ENCODE data around the gene SERPINB1.
"Not testable (repeated sequence)": the region's sequence is repeated elsewhere in the genome, so short reads cannot be mapped to it uniquely, and the experiment has no call there.

SERPINB1 gene

DNA sequence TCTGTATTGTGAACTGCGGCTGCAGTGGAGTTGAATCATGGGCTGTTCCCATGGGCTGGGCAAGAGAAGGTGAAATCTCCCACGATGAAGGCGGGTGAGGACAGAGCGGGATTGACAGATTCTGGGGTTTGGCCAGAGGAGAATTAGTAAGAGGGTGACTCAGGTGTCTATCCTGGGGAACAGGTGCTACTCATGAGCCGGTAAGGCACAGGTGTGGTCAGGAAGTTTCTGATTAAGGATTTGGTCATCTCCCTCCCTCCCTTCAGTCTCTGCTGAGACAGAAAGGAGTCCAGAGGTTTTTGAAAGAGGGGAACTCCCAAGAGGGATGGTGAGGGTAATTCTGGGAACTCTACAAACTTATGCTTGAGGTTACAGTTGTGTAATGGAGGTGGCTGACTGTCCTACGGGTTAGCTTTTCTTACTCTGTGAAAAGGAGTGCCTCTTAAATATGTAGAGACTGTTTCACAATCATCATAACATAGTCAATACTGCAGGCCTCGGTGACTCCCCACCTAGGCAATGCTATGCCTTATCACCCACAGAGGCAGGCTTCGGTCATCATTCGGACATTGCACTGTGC, 31.5 kb downstream of the SERPINB1 start:
- no peak for DNase-seq

DNA sequence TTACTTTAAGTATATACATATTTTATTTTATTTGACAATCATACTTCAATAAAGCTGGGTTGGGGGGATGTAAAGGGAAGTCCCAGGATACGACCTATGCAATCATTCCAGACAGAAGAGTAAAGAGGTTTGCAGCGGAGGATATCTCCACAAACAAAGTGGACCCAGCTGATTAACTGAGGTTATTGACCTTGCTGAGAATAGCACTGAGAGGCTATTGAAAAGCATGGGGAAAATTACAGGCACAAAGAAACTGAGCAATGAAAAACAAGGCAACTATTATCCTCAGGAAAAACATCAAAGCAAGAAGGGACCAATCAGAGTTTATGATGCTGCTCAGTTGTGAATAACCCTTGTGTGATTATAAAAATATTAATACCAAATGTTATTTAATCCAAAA, 32.6 kb downstream of the SERPINB1 start:
- DNase-seq, result no peak

DNA sequence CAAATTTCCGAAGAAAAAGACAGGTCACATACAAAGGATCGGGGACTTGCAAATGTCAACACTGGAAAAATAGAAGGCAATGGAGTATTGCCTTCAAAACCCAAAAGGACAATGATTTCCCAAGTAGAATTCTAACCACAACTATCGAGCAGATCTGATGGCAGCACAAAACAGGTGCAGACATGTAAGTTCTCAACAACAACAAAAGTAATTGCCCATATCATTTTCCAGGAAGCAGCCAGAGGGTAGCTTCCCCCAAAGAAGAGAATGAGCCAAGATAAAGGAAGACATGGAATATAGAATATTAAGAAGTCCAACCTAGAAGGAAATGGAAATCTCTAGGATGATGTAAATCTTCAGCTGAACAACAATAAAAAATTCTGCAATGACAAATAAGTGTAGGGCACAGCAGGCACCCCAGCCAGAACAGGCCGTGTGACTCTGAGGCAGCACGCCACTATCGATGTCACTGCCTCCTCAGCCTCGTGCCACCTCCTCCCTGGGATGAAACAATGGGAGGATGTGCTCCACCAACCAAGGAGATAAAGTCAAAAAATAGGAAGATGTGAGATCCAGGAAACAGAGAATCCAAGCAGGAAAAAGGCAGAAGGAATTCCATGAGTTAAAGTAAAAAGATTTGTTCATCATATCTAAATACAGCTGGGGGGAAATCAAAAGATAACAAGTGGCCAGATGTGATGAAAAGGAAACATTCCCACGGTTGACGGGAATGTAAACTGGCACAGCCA, 34.1 kb downstream of the SERPINB1 start:
- DNase-seq, result no peak

DNA sequence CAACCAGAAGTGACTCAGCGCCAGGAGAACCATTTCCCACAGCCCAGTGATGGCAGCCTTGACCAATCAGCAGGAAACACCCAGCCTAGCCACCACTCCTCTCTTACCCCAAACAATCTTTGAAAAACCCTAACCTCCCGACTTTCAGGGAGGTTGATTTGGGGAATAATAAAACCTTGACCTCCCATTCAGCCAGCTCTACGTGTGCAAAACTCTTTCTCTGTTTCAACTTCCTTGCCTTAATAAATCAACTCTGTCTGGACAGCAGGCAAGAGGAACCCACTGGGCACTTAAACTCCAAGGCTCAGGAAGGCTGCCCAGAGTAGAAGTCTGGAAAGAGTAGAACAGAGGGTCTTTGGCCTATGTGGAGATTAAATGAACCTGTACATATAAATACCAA, 35.0 kb downstream of the SERPINB1 start:
- DNase-seq, result no peak

DNA sequence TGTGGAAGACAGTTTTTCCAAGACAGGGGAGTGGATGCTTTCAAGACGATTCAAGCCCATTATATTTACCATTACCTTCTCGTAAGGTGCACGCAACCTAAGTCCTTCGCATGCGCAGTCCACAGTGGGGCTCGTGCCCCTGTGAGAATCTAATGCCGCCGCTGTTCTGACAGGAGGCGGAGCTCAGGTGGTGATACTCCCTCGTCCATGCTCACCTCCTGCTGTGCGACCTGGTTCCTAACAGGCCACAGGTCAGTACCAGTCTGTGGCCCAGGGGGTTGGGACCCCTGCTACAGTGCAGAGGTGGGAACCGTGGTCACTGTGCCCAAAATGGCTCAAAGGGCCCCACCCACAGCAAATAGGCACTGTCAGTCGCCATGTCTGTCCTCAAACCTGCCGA, 36.6 kb downstream of the SERPINB1 start:
- DNase-seq, result no peak

DNA sequence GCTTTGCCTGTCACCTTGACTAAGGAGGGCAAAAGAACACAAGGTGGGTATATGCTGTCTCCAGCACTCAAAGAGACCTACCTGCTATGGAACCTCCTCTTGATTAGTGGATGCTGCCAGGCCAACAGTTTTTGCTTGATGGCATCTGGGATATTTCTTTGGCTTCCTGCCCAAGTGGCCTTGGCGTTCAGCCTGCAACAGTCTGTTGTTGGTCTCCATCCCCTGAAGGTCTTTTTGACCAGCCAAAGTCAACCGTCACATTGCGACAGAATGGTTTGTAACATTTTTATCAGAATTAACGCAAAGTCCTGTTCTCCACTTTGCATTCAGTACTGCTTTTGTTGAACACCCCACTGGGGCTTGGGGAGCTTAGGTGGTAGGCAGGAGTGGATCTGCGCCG, 37.1 kb downstream of the SERPINB1 start:
- DNase-seq, result no peak

DNA sequence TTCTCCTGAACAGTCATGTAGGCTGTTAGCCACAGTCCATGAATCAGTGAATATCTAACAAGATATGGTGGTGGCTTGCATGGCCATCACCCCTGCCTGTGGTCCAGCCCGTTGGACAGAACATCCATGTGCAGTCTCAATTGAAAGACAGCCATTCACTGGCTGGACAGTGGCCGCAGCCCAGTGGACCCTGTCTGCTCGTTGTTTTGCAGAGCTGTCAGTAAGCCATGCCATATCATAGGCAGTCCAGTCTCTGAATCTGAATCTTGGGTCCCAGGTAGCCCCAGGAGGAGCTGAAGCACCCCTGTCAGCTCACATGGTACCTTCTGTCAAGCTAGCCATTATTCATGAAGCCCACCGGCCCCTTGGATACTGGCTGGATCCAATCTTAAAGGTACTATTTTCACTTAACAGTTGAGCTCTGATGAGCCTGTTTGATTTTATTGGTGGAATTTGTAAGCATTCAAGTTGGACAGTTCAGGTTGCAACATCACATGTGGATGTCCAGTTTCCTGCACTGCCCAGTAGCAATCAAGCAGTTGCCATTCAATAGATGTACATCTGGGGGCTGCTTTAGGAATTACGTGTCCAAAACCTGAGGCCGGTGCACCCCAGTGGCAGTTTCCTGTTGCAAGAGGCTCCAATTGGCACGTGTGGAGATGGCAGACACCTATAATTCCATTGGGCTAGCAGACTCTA, 37.8 kb downstream of the SERPINB1 start:
- no peak for DNase-seq

DNA sequence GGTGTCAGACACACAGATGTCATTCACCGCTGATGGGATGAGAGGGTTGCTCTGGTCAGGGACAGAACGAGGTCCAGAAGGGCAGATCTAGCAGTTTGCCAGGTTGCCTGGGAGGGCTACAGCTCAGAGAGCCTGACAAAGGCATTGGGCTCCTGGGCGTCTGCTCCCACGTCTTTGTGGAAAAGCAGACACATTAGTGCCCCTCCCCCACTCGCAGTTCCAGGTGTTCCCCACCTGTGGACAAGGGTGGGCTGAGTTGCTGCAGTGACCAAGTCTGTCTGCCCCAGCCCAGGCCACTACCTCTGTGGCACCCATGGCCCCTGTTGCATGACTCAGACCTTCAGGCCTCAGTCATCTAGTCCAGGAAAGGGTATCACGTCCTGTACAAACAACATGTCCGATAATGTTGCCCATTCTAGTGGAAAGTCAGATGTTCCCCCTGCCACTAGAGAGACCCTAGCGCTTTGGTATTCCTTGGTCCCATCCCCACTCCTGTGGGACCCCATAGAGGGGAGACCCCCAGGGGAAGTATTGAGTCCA, 39.1 kb downstream of the SERPINB1 start:
- DNase-seq, result no peak

DNA sequence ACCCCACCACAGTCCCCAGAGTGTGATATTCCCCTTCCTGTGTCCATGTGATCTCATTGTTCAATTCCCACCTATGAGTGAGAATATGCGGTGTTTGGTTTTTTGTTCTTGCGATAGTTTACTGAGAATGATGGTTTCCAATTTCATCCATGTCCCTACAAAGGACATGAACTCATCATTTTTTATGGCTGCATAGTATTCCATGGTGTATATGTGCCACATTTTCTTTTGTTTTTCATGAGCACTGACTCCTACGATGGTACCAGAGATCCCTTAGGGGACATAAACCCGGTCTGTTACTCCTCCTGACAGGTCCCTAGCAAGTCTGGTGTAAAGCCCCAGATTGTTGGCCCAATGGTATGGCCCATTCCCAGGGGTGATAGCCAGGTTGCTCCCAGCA, 40.0 kb downstream of the SERPINB1 start:
- not testable (repeated sequence) for DNase-seq

DNA sequence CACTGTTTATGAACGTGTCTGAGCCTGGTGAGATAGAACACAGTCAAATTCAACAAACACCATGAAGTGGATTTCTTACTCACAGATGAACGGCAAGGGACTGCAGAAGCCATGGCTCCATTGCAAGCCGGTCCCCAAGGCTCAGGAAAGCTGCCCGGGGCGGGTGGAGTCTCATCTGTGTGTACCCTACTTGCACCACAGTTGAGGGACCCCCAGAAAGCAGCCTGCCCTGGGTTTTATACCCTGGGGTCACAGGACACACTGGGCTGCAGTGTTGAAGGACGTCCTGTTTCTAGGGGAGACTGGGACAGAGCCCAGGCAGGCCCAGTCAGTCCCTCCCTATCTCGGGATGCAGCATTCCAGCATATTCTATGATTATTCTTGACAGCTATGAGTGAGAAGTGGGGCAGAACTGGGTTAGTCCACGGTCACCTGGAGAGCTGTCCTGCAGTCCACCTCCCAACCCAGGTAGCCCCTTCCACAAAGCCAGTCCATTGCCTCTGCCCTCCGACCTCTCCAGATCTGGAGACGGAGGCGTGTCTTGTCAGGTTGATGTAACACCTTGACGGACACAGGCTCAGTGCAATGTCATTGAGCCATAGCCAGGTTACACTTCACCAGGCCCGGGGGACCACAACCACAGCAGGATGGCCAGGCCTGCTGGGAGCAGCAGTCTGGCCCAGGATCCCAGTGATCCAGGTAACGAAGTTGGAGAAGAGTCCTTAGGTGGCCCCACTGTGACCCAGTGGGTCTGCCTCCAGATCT, 40.9 kb downstream of the SERPINB1 start:
- DNase-seq, result no peak

DNA sequence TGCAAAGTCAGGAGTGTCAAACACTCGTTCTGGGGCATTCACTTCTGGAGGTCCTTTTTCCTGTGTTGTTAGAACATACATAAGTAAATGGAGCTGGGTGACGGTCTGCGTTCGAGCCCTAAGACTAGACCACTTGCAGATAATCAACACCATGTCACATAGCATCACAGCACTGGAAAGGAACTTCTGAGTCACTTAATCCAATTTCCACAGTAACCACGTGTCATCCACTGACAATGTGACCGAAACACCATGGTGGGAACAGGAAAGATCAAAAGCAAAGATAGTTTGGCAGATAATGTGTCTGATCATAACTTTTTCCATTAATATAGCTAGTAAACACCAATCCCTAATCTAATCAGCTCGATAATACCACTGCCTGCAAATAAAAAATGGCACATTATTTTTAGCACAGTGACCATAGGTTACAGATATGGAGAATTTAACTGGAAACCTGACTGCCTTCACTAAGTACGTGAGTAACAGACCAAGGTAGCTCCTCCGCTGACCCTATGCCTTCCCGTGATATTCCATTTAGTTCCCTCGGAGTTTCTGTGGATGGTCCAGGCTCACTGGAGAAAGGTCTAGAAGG, 41.6 kb downstream of the SERPINB1 start:
- DNase-seq, result no peak

DNA sequence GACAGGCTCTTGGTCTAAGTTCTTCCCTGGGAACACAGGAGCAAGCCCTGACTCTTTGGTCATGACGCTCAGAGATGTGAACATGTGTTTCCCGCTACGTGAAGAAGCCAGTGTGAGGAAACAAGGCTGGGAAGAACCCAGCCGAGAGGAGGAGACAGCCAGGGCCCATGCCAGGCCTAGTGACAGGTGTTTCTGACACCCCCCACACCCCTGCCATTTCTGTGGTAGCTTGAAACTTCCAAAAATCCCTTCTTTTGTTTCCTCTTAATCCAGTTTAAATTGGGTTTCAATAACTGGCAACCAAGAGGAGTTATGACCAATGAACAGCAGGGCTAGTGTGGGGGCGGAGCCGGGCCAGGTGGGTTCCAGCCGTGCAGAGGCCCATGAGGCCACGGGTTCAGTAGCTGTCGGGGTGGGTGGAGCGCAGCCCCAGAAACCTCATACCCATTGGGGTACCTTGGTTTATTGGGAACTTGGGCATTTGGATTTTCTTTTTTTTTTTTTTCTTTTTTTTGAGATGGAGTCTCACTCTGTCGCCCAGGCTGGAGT, 43.0 kb downstream of the SERPINB1 start:
- DNase-seq, result no peak

DNA sequence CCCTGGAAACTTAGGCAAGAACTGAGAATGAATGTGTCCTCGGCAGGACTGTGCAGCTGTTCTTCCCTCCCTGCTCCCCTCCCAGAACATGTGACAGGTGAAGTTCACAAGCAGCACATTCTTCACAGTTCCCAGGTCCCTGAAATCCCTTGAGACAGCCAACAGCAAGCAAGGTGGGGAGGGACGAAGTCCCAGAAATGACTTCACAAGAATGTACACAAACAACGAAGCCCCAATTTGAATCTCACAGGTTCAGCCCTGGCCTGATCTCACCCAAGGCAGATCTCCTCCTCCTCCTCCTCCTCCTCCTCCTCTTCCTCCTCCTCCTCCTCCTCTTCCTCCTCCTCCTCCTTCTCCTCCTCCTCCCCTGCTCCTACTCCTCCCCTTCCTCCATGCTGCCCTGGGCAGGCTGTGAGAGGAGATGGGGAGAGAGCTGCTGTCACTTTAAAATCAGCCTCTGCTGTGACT, 44.1 kb downstream of the SERPINB1 start:
- DNase-seq, result no peak

DNA sequence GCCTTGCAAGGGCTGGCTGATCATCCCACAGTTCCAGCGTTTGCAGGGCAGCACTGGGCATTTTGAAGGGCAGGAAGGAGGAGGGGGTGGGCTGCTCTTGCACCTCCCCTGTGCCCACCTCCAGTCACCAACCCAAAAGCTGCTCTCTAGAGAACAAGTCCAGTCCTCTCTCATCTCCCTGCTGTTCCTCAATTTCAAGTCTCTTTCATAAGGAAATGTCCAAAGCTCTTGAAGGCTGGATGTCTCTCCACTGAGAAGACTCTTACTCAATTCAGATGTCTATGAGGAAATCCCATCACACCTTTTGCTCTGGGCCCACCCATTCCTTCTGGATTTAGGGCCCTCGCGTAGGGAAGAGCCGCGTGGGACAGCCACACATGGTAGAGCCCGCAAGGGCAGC, 44.8 kb downstream of the SERPINB1 start:
- no peak for DNase-seq

DNA sequence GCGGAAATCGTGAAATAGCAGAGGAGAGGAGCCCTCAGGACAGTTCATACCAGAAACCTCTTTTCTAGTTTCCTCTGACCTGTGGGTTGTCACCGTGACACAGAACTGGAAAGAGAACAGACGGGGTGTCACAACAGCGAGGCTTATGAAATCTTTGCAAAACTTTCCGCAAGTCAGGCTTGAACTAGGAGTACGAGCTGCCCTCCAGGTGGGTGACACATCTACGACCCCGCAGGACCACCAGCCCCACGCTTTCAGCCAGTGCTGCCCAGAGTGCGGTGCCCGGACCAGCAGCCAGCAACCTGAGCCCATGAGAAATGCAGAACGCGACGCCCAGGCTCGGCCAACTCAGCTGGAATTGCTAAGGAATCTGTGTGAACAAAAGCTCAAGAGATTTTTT, 45.7 kb downstream of the SERPINB1 start:
- DNase-seq, result no peak

DNA sequence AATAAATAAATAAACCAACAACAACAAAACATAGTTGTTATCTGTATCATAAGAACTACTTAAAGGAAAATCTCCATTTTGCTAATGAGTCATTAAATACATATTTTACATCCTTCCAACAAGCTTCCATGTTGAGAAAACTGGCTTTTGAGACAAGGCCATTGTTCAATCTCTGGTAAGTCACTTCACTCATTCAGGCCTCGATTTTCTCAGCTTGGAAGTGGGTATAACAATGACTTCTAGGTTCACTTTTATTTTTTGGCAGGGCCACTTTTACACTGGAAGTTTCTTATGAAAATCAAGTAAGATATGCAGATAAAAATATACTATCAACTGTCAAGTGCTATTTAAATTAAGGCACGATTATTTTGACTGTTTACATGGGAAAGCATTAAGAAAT, 46.5 kb downstream of the SERPINB1 start:
- no peak for DNase-seq

DNA sequence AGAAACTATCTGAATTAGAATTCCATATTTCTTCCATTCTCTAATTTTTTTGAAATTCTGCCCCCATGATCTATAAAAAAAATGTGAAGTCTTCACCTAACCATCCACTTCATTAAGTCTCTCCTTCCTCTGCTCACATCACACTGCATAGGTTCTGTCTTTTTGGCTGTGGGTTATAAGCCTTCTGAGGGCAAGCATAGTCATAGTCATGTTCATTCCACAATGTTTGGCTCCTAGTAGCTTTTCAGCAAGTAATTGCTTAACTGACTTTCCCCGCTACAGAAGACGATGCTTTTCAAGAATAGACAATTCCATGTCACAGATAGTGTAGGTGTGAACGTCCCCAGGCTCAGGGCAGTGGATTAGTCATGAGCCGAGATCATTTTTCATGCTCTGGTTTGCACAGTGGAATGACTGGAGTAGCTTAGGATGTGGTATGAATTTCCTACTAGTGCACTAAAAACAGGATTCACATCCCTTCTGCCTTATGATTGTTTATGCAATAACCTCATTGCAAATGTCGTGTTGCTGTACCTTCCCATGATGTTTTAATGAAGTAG, 47.4 kb downstream of the SERPINB1 start:
- DNase-seq, result no peak

DNA sequence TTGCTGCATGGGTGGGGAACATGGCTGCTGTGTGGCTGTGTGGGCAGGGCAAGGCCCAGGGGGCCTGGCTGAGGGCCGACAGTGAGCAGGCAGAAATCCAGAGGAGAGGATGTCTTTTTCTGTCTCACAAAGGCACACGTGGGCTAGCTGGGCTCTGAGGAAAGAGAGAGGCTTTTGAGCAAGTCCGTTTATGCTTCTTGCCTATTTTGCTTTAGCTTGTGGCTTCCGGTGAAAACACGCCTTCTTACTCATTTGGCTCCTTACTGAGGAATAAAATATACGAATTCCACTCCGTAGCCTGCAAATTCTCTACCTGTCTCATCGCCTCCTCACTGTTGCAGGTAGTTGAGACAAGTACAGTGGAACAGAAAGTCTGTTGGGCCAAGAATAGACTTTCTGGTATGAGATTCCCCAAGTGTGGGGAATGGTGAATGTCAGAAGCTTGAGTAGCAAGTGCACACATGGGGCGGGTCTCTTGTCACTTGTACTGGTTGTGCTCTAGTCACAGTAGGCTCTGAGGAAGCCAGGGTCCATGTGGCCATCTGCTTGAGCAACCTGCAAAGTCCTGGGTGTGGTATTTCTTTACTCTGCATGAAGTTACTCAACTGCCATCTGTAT, 48.0 kb downstream of the SERPINB1 start:
- no peak for DNase-seq

DNA sequence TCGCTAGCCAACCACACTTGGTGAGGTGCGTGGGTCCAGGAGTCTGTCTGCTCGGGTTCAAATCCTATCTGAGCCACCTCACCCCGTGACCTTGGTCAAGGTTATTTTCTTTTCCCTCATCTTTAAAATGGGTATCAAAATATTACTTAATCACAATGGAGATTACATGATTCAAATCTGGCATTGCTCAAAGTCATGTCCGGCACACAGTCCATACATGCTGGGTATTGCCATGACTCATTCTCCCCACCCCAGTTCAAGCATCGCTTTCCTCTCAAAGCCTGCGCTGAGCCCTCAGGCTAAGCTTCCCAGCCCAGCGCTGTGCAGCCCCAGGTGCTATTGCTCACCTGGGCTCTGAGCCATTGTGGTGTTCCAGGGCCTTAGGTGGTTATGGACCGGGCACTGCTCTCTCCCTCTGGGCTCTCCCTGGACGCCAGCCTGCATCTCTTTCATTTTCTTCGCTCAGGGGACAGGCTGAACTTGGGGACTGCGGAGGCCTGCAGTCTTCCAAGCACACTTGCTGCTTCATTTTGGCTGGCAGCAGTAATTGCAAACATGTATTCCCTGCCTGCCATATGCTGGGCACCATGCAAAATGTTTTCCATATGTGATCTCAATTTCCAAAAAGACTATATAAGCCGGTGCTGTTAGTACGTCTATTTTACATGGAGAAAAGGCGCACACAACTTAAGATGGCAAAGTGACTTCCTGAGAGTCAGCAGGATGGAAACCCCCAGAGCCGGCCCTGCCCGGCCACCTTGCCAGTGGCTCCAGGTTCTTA, 49.1 kb downstream of the SERPINB1 start:
- DNase-seq, result no peak

DNA sequence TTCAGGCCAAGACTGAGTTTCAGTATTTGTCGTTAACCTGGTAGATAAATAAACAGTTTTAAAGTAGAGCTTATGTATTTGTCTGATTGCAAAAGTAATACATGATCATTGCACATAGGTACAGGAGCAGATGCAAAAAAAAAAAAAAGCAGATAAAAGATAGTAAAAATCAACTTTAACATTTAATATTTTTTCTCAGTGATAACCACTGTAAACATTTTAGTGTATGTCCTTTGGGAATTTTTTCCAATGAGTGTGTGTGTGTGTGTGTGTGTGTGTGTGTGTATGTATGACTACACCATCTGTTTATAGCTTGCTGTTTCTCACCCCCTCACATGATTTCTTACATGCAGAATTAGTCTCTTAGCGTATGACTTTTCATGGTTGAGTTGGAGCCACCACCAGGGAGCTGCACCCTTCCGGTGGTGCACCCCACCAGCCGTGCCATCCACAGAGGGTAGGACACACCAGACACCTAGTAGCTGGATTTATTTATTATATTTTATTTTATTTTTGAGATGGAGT, 50.2 kb downstream of the SERPINB1 start:
- no peak for DNase-seq
